Measurements from ENCODE around the gene KRT4.

The KRT4 gene

GRCh38 chr12:52798003-52798670, 15.8 kb downstream of the KRT4 start:
- no peaks in the 10 kb centered on the region for H3K79me2 ChIP-seq (ENCODE audit: control insufficient read depth, insufficient read depth, low read length, poor library complexity)
- H3K79me1 ChIP-seq (ENCODE audit: low read length), result no peaks in the 10 kb centered on the region
- H3K4me1 ChIP-seq (ENCODE audit: control insufficient read depth in 1 of 2, insufficient read depth in 2 of 2, low read length in 2 of 2), result no peaks in the 10 kb centered on the region
- WGBS (ENCODE audit: extremely low coverage, insufficient coverage, insufficient read length), result no CpG with 5 or more reads among the region's 4 CpGs
- H2BK12ac ChIP-seq (ENCODE audit: low read length), result no peak overlapping the region
- H3K4ac ChIP-seq (ENCODE audit: low read depth, low read length), result no peak overlapping the region
- H3K9me3 ChIP-seq (ENCODE audit: insufficient read depth, low read depth, low read length), result peaks cover 2% of the 10 kb centered on the region
- no peak overlapping the region for H4K8ac ChIP-seq (ENCODE audit: low read depth, low read length)
- H2BK120ac ChIP-seq (ENCODE audit: insufficient read depth, low read length, poor library complexity), result no peak overlapping the region
- H3K4me2 ChIP-seq (ENCODE audit: low read length), result no peak overlapping the region
- H3K36me3 ChIP-seq (ENCODE audit: control insufficient read depth in 1 of 2, insufficient read depth in 2 of 2, low read length in 2 of 2), result no peaks in the 10 kb centered on the region
- H2BK5ac ChIP-seq (ENCODE audit: low read depth, low read length, poor library complexity), result no peak overlapping the region
- H3K4me3 ChIP-seq (ENCODE audit: low read depth, low read length), result no peak overlapping the region
- no peak overlapping the region for H2AFZ ChIP-seq (ENCODE audit: insufficient read depth, low read length, poor library complexity)
- H4K91ac ChIP-seq (ENCODE audit: low read depth, low read length), result no peak overlapping the region
- H3K9ac ChIP-seq (ENCODE audit: low read length), result no peak overlapping the region
- H3K27ac ChIP-seq (ENCODE audit: low read depth, low read length), result no peak overlapping the region
- no peak overlapping the region for H2AK5ac ChIP-seq (ENCODE audit: low read length)
- peak in 1 of 2 donors; percentile 18 for DNase-seq
- no peak overlapping the region for H3K14ac ChIP-seq (ENCODE audit: low read length)
- no peaks in the 10 kb centered on the region for H3K27me3 ChIP-seq (ENCODE audit: insufficient read depth, low read length)
- no peak overlapping the region for H3K23ac ChIP-seq (ENCODE audit: low read length)
- H3K18ac ChIP-seq (ENCODE audit: low read length), result no peak overlapping the region
- no peak overlapping the region for H4K12ac ChIP-seq (ENCODE audit: low read depth, low read length)

- no peak overlapping the region for H3K18ac ChIP-seq (ENCODE audit: low read length)
- no peak overlapping the region for H4K12ac ChIP-seq (ENCODE audit: low read depth, low read length)
- no peak overlapping the region for H2BK5ac ChIP-seq (ENCODE audit: low read depth, low read length, poor library complexity)
- no peaks in the 10 kb centered on the region for H3K27me3 ChIP-seq (ENCODE audit: insufficient read depth, low read length)
- no peak overlapping the region for H3K4me2 ChIP-seq (ENCODE audit: low read length)
- no peak overlapping the region for H2BK120ac ChIP-seq (ENCODE audit: insufficient read depth, low read length, poor library complexity)
- H3K79me2 ChIP-seq (ENCODE audit: control insufficient read depth, insufficient read depth, low read length, poor library complexity), result no peaks in the 10 kb centered on the region
- H2BK12ac ChIP-seq (ENCODE audit: low read length), result no peak overlapping the region
- H4K91ac ChIP-seq (ENCODE audit: low read depth, low read length), result no peak overlapping the region
- H3K27ac ChIP-seq (ENCODE audit: low read depth, low read length), result no peak overlapping the region
- H2AFZ ChIP-seq (ENCODE audit: insufficient read depth, low read length, poor library complexity), result no peak overlapping the region
- no peak for DNase-seq
- H3K4ac ChIP-seq (ENCODE audit: low read depth, low read length), result no peak overlapping the region
- no peak overlapping the region for H3K9ac ChIP-seq (ENCODE audit: low read length)
- peaks cover 2% of the 10 kb centered on the region for H3K9me3 ChIP-seq (ENCODE audit: insufficient read depth, low read depth, low read length)
- no peaks in the 10 kb centered on the region for H3K36me3 ChIP-seq (ENCODE audit: control insufficient read depth in 1 of 2, insufficient read depth in 2 of 2, low read length in 2 of 2)
- H4K8ac ChIP-seq (ENCODE audit: low read depth, low read length), result no peak overlapping the region
- H2AK5ac ChIP-seq (ENCODE audit: low read length), result no peak overlapping the region
- H3K14ac ChIP-seq (ENCODE audit: low read length), result no peak overlapping the region
- no peaks in the 10 kb centered on the region for H3K4me1 ChIP-seq (ENCODE audit: control insufficient read depth in 1 of 2, insufficient read depth in 2 of 2, low read length in 2 of 2)
- no peaks in the 10 kb centered on the region for H3K79me1 ChIP-seq (ENCODE audit: low read length)
- no peak overlapping the region for H3K4me3 ChIP-seq (ENCODE audit: low read depth, low read length)
- no peak overlapping the region for H3K23ac ChIP-seq (ENCODE audit: low read length)
Observed at GRCh38 chr12:52797529-52797894, 16.4 kb downstream of the KRT4 start.

- Histone ChIP-seq H3K9ac (ENCODE audit: low read length) (no peak overlapping the region), H3K23ac (ENCODE audit: low read length) (no peak overlapping the region), H3K27me3 (ENCODE audit: insufficient read depth, low read length) (no peaks in the 10 kb centered on the region), H2AK5ac (ENCODE audit: low read length) (no peak overlapping the region), H4K12ac (ENCODE audit: low read depth, low read length) (no peak overlapping the region), H3K18ac (ENCODE audit: low read length) (no peak overlapping the region), H3K4me2 (ENCODE audit: low read length) (no peak overlapping the region), H2AFZ (ENCODE audit: insufficient read depth, low read length, poor library complexity) (no peak overlapping the region), H3K79me2 (ENCODE audit: control insufficient read depth, insufficient read depth, low read length, poor library complexity) (no peaks in the 10 kb centered on the region), H2BK12ac (ENCODE audit: low read length) (no peak overlapping the region), H3K9me3 (ENCODE audit: insufficient read depth, low read depth, low read length) (peaks cover 2% of the 10 kb centered on the region), H3K4me3 (ENCODE audit: low read depth, low read length) (no peak overlapping the region), H4K8ac (ENCODE audit: low read depth, low read length) (no peak overlapping the region), H4K91ac (ENCODE audit: low read depth, low read length) (no peak overlapping the region), H2BK5ac (ENCODE audit: low read depth, low read length, poor library complexity) (no peak overlapping the region), H3K36me3 (ENCODE audit: control insufficient read depth in 1 of 2, insufficient read depth in 2 of 2, low read length in 2 of 2) (no peaks in the 10 kb centered on the region), H3K14ac (ENCODE audit: low read length) (no peak overlapping the region), H3K79me1 (ENCODE audit: low read length) (no peaks in the 10 kb centered on the region), H3K4ac (ENCODE audit: low read depth, low read length) (no peak overlapping the region), H2BK120ac (ENCODE audit: insufficient read depth, low read length, poor library complexity) (no peak overlapping the region), H3K27ac (ENCODE audit: low read depth, low read length) (no peak overlapping the region), H3K4me1 (ENCODE audit: control insufficient read depth in 1 of 2, insufficient read depth in 2 of 2, low read length in 2 of 2) (no peaks in the 10 kb centered on the region)
- WGBS (ENCODE audit: extremely low coverage, insufficient coverage, insufficient read length), result no CpG with 5 or more reads among the region's 3 CpGs
- no peak for DNase-seq
Observed at GRCh38 chr12:52796839-52797528, 16.9 kb downstream of the KRT4 start.

GRCh38 chr12:52796429-52796794, 17.5 kb downstream of the KRT4 start:
- no peak overlapping the region for H4K8ac ChIP-seq (ENCODE audit: low read depth, low read length)

More at GRCh38 chr12:52796429-52796794, 17.5 kb downstream of the KRT4 start:
- no peak overlapping the region for H3K4me2 ChIP-seq (ENCODE audit: low read length)
- no peak overlapping the region for H3K23ac ChIP-seq (ENCODE audit: low read length)
- H2AK5ac ChIP-seq (ENCODE audit: low read length), result no peak overlapping the region
- H3K79me1 ChIP-seq (ENCODE audit: low read length), result no peaks in the 10 kb centered on the region
- H4K91ac ChIP-seq (ENCODE audit: low read depth, low read length), result no peak overlapping the region
- no peak overlapping the region for H3K4ac ChIP-seq (ENCODE audit: low read depth, low read length)
- no peak overlapping the region for H3K14ac ChIP-seq (ENCODE audit: low read length)
- peaks cover 2% of the 10 kb centered on the region for H3K9me3 ChIP-seq (ENCODE audit: insufficient read depth, low read depth, low read length)
- no peak overlapping the region for H2AFZ ChIP-seq (ENCODE audit: insufficient read depth, low read length, poor library complexity)
- H3K4me3 ChIP-seq (ENCODE audit: low read depth, low read length), result no peak overlapping the region
- H3K18ac ChIP-seq (ENCODE audit: low read length), result no peak overlapping the region
- no peak overlapping the region for H2BK5ac ChIP-seq (ENCODE audit: low read depth, low read length, poor library complexity)
- no peak overlapping the region for H2BK120ac ChIP-seq (ENCODE audit: insufficient read depth, low read length, poor library complexity)
- no CpG with 5 or more reads among the region's 3 CpGs for WGBS (ENCODE audit: extremely low coverage, insufficient coverage, insufficient read length)
- no peak overlapping the region for H2BK12ac ChIP-seq (ENCODE audit: low read length)
- H3K27me3 ChIP-seq (ENCODE audit: insufficient read depth, low read length), result no peaks in the 10 kb centered on the region
- DNase-seq, result no peak
- no peak overlapping the region for H3K9ac ChIP-seq (ENCODE audit: low read length)
- H4K12ac ChIP-seq (ENCODE audit: low read depth, low read length), result no peak overlapping the region
- no peaks in the 10 kb centered on the region for H3K4me1 ChIP-seq (ENCODE audit: control insufficient read depth in 1 of 2, insufficient read depth in 2 of 2, low read length in 2 of 2)
- H3K27ac ChIP-seq (ENCODE audit: low read depth, low read length), result no peak overlapping the region
- H3K79me2 ChIP-seq (ENCODE audit: control insufficient read depth, insufficient read depth, low read length, poor library complexity), result no peaks in the 10 kb centered on the region
- no peaks in the 10 kb centered on the region for H3K36me3 ChIP-seq (ENCODE audit: control insufficient read depth in 1 of 2, insufficient read depth in 2 of 2, low read length in 2 of 2)
